ENCODE measurements around the gene CD83. TPM values are rescaled to one million over a fixed set of nuclear protein-coding genes. Genes with fewer than 3 reads are reported as not detected.

The CD83 gene
- 2.1 to 2.7 TPM (median 2.5 TPM) in 5 replicates for total RNA-seq (2022; extraction: Qiagen RNA extraction; ENCODE audit: low read depth)

GRCh38 chr6:14117158-14118090 is at the start of gene CD83:
TSS of gene CD83 (plus strand) at chr6:14117772. CDS start at chr6:14117812, 40 bp downstream.

Other genes with a start within 250 kb of the CD83 start
- 3.0 to 3.5 TPM (median 3.4 TPM) in 5 replicates for gene RNF182, start 192.8 kb upstream of the CD83 start, total RNA-seq (2022; extraction: Qiagen RNA extraction; ENCODE audit: low read depth)